Left ventricle myocardium inferior (tissue), 1 donor: ENCODE results near the gene TMEM175. TPM values are rescaled to one million over a fixed set of nuclear protein-coding genes. Genes with fewer than 3 reads are reported as not detected.

ENCODE experiments used
- DNase-seq: peaks from one replicate; pipeline ENCODE4 v3.0.0-alpha.2; 2020
- H3K27ac ChIP-seq: fragments of 200-600 bp; replicated peaks from 2 replicates; pipeline ENCODE4 v1.8.0; 2021
- H3K27me3 ChIP-seq: fragments of 200-600 bp; 2 replicates; pipeline ENCODE4 v1.8.0; 2021; ENCODE audit warnings: low read depth
- H3K36me3 ChIP-seq: fragments of 200-600 bp; 2 replicates; pipeline ENCODE4 v1.8.0; 2021
- H3K4me1 ChIP-seq: fragments of 200-600 bp; 2 replicates; pipeline ENCODE4 v1.8.0; 2021
- H3K4me3 ChIP-seq: fragments of 200-600 bp; 2 replicates; pipeline ENCODE4 v1.8.0; 2021; ENCODE audit warnings: mild to moderate bottlenecking, moderate library complexity
- H3K9me3 ChIP-seq: fragments of 200-600 bp; replicated peaks from 2 replicates; pipeline ENCODE4 v1.8.0; 2021
- CTCF ChIP-seq: fragments of 200-600 bp; IDR thresholded peaks from 2 replicates; pipeline ENCODE4 v1.8.0; 2021; ENCODE audit warnings: antibody characterized with exemption, mild to moderate bottlenecking, borderline replicate concordance
- intact Hi-C: fragments of 100-400 bp; cut with micrococcal nuclease; formaldehyde crosslinking; loops from one replicate; pipeline ENCODE4 v1.11.0; 2022
- total RNA-seq: library from RNA; stranded (reverse); fragmentation: NEBNext Ultra II Directional; extraction: Animal tissue kit (Norgen Biotek cat#: 25700); gene quantifications from one replicate; pipeline ENCODE4 v1.2.1, GENCODE V29; 2021
- donor health status: DM: no; HTN: yes; CAD: no; lungs with severe emphysema.

The TMEM175 gene
- total RNA-seq, 1 donor from 2014 or later: 20.3 TPM

GRCh38 chr4:903066-904046 lies 28.9 kb upstream of the TMEM175 start:
- intact Hi-C loops: no loop called here
- Histone ChIP-seq H3K4me1 (peaks cover 7% of the 10 kb centered on the region), H3K4me3 (no peak overlapping the region), H3K27me3 (no peaks in the 10 kb centered on the region), H3K27ac (no peak overlapping the region), H3K9me3 (no peaks in the 10 kb centered on the region), H3K36me3 (peaks cover 17% of the 10 kb centered on the region)
- no peak for DNase-seq
- TF ChIP-seq CTCF: no peak

GRCh38 chr4:905485-906338 lies 26.5 kb upstream of the TMEM175 start:
- H3K36me3 ChIP-seq: peaks cover 35% of the 10 kb centered on the region
- no peak overlapping the region for H3K4me3 ChIP-seq
- DNase-seq: no peak
- H3K27ac ChIP-seq: no peak overlapping the region
- intact Hi-C loops: no loop called here
- no peak for TF ChIP-seq CTCF
- peaks cover 7% of the 10 kb centered on the region for H3K4me1 ChIP-seq
- H3K9me3 ChIP-seq: no peaks in the 10 kb centered on the region
- H3K27me3 ChIP-seq: no peaks in the 10 kb centered on the region

- no peak overlapping the region for H3K27ac ChIP-seq
- H3K9me3 ChIP-seq: no peaks in the 10 kb centered on the region
- TF ChIP-seq CTCF: no peak
- no peak overlapping the region for H3K4me3 ChIP-seq
- H3K4me1 ChIP-seq: peaks cover 4% of the 10 kb centered on the region
- intact Hi-C loops: no loop called here
- H3K36me3 ChIP-seq: peaks cover 44% of the 10 kb centered on the region
- no peak for DNase-seq
- H3K27me3 ChIP-seq: no peaks in the 10 kb centered on the region
Observed at GRCh38 chr4:906339-907102, 25.7 kb upstream of the TMEM175 start.

- H3K27ac ChIP-seq: no peak overlapping the region
- no peak for DNase-seq
- intact Hi-C loops: no loop called here
- H3K9me3 ChIP-seq: no peaks in the 10 kb centered on the region
- TF ChIP-seq CTCF: no peak
- no peak overlapping the region for H3K4me3 ChIP-seq
- peaks cover 49% of the 10 kb centered on the region for H3K36me3 ChIP-seq
- H3K4me1 ChIP-seq: no peaks in the 10 kb centered on the region
- no peaks in the 10 kb centered on the region for H3K27me3 ChIP-seq
Observed at GRCh38 chr4:907103-907400, 25.2 kb upstream of the TMEM175 start.

- H3K27ac ChIP-seq: no peak overlapping the region
- DNase-seq: no peak
- H3K9me3 ChIP-seq: no peaks in the 10 kb centered on the region
- no peak overlapping the region for H3K4me3 ChIP-seq
- H3K36me3 ChIP-seq: peaks cover 57% of the 10 kb centered on the region
- no peaks in the 10 kb centered on the region for H3K4me1 ChIP-seq
- no peak for TF ChIP-seq CTCF
- intact Hi-C loops: no loop called here
- H3K27me3 ChIP-seq: no peaks in the 10 kb centered on the region
Observed at GRCh38 chr4:907691-908425, 24.4 kb upstream of the TMEM175 start.
